Sigmoid colon (tissue), 3 donors: ENCODE results near the gene ARHGAP9.

Source experiments
- CTCF ChIP-seq, 4 experiments: fragments of 450-650 bp in 3 of 4; fragments of 200-600 bp in 1 of 4; IDR thresholded peaks; one replicate each; pipeline ENCODE4 v1.5.1; 2016 to 2019; ENCODE audit warnings: antibody characterized with exemption in 4 of 4, mild to moderate bottlenecking in 3 of 4, moderate library complexity in 2 of 4
- POLR2A ChIP-seq, 2 donors: fragments of 450-650 bp; IDR thresholded peaks; one replicate each; pipeline ENCODE4 v1.6.1; 2016; ENCODE audit warnings: antibody characterized with exemption in 2 of 2, mild to moderate bottlenecking in 2 of 2, moderate library complexity in 2 of 2

GRCh38 chr12:57446292-57446960 lies 33.2 kb downstream of the ARHGAP9 start:
- TF ChIP-seq CTCF (IDR thresholded peaks at IDR 0.05) = no peak
- no peak for TF ChIP-seq POLR2A (IDR thresholded peaks at IDR 0.05)
